Stimulated activated CD8-positive, alpha-beta memory T cell treated with anti-CD3 and anti-CD28 coated beads, Interleukin-12 subunit alpha, Interleukin-12 subunit beta, amount 100 ng/mL, for 4 hours (primary cell): Measurements from ENCODE around the gene RARA.
"Not testable (repeated sequence)": the region's sequence is repeated elsewhere in the genome, so short reads cannot be mapped to it uniquely, and the experiment has no call there.

Experiments
- DNase-seq: peaks from one replicate; pipeline ENCODE4 v3.0.0-alpha.2; 2020; ENCODE audit warnings: low read depth

The RARA gene

GRCh38 chr17:40374821-40375498 is 66.0 kb downstream of the RARA start:
- DNase-seq: no peak

GRCh38 chr17:40375786-40376185 is 66.8 kb downstream of the RARA start:
- DNase-seq: not testable (repeated sequence)

GRCh38 chr17:40376541-40376940 is 67.6 kb downstream of the RARA start:
- not testable (repeated sequence) for DNase-seq

- no peak for DNase-seq
Measured at GRCh38 chr17:40377832-40378231, 68.9 kb downstream of the RARA start.

GRCh38 chr17:40378966-40379365 is 70.0 kb downstream of the RARA start:
- no peak for DNase-seq

- no peak for DNase-seq
Measured at GRCh38 chr17:40382251-40382650, 73.3 kb downstream of the RARA start.

GRCh38 chr17:40386555-40386954 is 77.6 kb downstream of the RARA start:
- not testable (repeated sequence) for DNase-seq

GRCh38 chr17:40399185-40399584 is 90.2 kb downstream of the RARA start:
- DNase-seq: no peak

GRCh38 chr17:40402668-40403067 is 93.7 kb downstream of the RARA start:
- DNase-seq: no peak

GRCh38 chr17:40404003-40404402 is 95.0 kb downstream of the RARA start:
- DNase-seq: no peak
